H9 (cell line): Measurements from ENCODE around the gene SEC22B. TPM values are rescaled to one million over a fixed set of nuclear protein-coding genes. Genes with fewer than 3 reads are reported as not detected.
"Not testable (repeated sequence)": the region's sequence is repeated elsewhere in the genome, so short reads cannot be mapped to it uniquely, and the experiment has no call there.

Experiments
- DNase-seq: peaks from one replicate; pipeline ENCODE4 v3.0.0-alpha.2; 2017
- H2AFZ ChIP-seq: one replicate; pipeline ENCODE4 v1.6.1; 2013; ENCODE audit warnings: mild to moderate bottlenecking, low read length, control low read depth, moderate library complexity
- H2AK5ac ChIP-seq: 2 replicates; pipeline ENCODE4 v1.6.1; 2013; ENCODE audit warnings: low read length, control low read depth, mixed read lengths; ENCODE audit not compliant: insufficient read length
- H2BK120ac ChIP-seq: one replicate; pipeline ENCODE4 v1.6.1; 2013; ENCODE audit warnings: low read depth, mild to moderate bottlenecking, low read length, control low read depth, inconsistent platforms; ENCODE audit not compliant: poor library complexity, severe bottlenecking
- H2BK12ac ChIP-seq: 2 replicates; pipeline ENCODE4 v1.6.1; 2013; ENCODE audit warnings: low read length, control low read depth, mixed read lengths, low read depth; ENCODE audit not compliant: insufficient read length
- H2BK15ac ChIP-seq: 2 replicates; pipeline ENCODE4 v1.6.1; 2013; ENCODE audit warnings: low read depth, low read length, control low read depth
- H2BK20ac ChIP-seq: one replicate; pipeline ENCODE4 v1.6.1; 2013; ENCODE audit warnings: low read depth, mild to moderate bottlenecking, low read length, control low read depth, inconsistent platforms; ENCODE audit not compliant: poor library complexity, severe bottlenecking
- H2BK5ac ChIP-seq: 2 replicates; pipeline ENCODE4 v1.6.1; 2013; ENCODE audit warnings: low read length, control low read depth, mixed read lengths; ENCODE audit not compliant: insufficient read length
- H3K14ac ChIP-seq: 2 replicates; pipeline ENCODE4 v1.6.1; 2013; ENCODE audit warnings: low read length, control low read depth; ENCODE audit not compliant: insufficient read depth
- H3K18ac ChIP-seq: 2 replicates; pipeline ENCODE4 v1.6.1; 2013; ENCODE audit warnings: low read depth, mild to moderate bottlenecking, mixed read lengths, low read length, control low read depth; ENCODE audit not compliant: insufficient read length
- H3K23ac ChIP-seq: 2 replicates; pipeline ENCODE4 v1.6.1; 2013; ENCODE audit warnings: low read length, control low read depth, mixed read lengths, low read depth; ENCODE audit not compliant: insufficient read length
- H3K23me2 ChIP-seq: 2 replicates; pipeline ENCODE4 v1.6.1; 2013; ENCODE audit warnings: low read depth, mild to moderate bottlenecking, mixed read lengths, low read length, control low read depth; ENCODE audit not compliant: insufficient read length, poor library complexity, severe bottlenecking
- H3K27ac ChIP-seq: 2 replicates; pipeline ENCODE4 v1.5.1; 2013; ENCODE audit warnings: low read length, control low read depth, mixed read lengths, low read depth; ENCODE audit not compliant: insufficient read length
- H3K27me3 ChIP-seq: 2 replicates; pipeline ENCODE4 v1.6.1; 2013; ENCODE audit warnings: low read length, control low read depth, inconsistent platforms; ENCODE audit not compliant: insufficient read depth
- H3K4ac ChIP-seq: 2 replicates; pipeline ENCODE4 v1.6.1; 2013; ENCODE audit warnings: low read depth, mild to moderate bottlenecking, control low read depth, inconsistent platforms, low read length, moderate library complexity
- H3K4me1 ChIP-seq: 2 replicates; pipeline ENCODE4 v1.6.1; 2013; ENCODE audit warnings: low read length, control low read depth, inconsistent platforms; ENCODE audit not compliant: insufficient read depth
- H3K4me2 ChIP-seq: 2 replicates; pipeline ENCODE4 v1.6.1; 2013; ENCODE audit warnings: low read length, control low read depth, mixed read lengths; ENCODE audit not compliant: insufficient read length, insufficient read depth
- H3K56ac ChIP-seq: 2 replicates; pipeline ENCODE4 v1.6.1; 2013; ENCODE audit warnings: low read depth, mild to moderate bottlenecking, mixed read lengths, low read length, control low read depth; ENCODE audit not compliant: insufficient read length
- H3K79me1 ChIP-seq: 2 replicates; pipeline ENCODE4 v1.6.1; 2013; ENCODE audit warnings: low read depth, mild to moderate bottlenecking, moderate library complexity, low read length, control low read depth, inconsistent platforms; ENCODE audit not compliant: insufficient read depth, poor library complexity, severe bottlenecking
- H3K79me2 ChIP-seq: 2 replicates; pipeline ENCODE4 v1.6.1; 2013; ENCODE audit warnings: low read length, control low read depth, inconsistent platforms; ENCODE audit not compliant: insufficient read depth
- H3K9ac ChIP-seq: 2 replicates; pipeline ENCODE4 v1.6.1; 2013; ENCODE audit warnings: low read length, control low read depth, mixed read lengths; ENCODE audit not compliant: insufficient read length; ENCODE audit errors: extremely low read depth
- H3K9me3 ChIP-seq: one replicate; pipeline ENCODE4 v1.6.1; 2013; ENCODE audit warnings: low read depth, low read length, inconsistent platforms; ENCODE audit not compliant: control insufficient read depth
- H3T11ph ChIP-seq: one replicate; pipeline ENCODE4 v1.6.1; 2013; ENCODE audit warnings: mild to moderate bottlenecking, low read length, control low read depth, inconsistent platforms
- H4K20me1 ChIP-seq: one replicate; pipeline ENCODE4 v1.6.1; 2013; ENCODE audit not compliant: control insufficient read depth, insufficient read length, insufficient read depth
- H4K5ac ChIP-seq: 2 replicates; pipeline ENCODE4 v1.6.1; 2013; ENCODE audit warnings: low read depth, mild to moderate bottlenecking, mixed read lengths, low read length, control low read depth; ENCODE audit not compliant: insufficient read length
- H4K8ac ChIP-seq: replicated peaks from 2 replicates; pipeline ENCODE4 v1.6.1; 2013; ENCODE audit warnings: low read length, control low read depth, mixed read lengths, low read depth; ENCODE audit not compliant: insufficient read length
- H4K91ac ChIP-seq: 2 replicates; pipeline ENCODE4 v1.6.1; 2013; ENCODE audit warnings: low read depth, mild to moderate bottlenecking, moderate library complexity, mixed read lengths, low read length, control low read depth; ENCODE audit not compliant: insufficient read length
- H3K27ac Mint-ChIP-seq, 3 experiments: 2 replicates in 2 of 3; 3 replicates in 1 of 3; pipeline ENCODE4 v1.8.0; 2020 to 2021; ENCODE audit warnings: mixed read lengths in 3 of 3, mild to moderate bottlenecking in 1 of 3, moderate library complexity in 1 of 3
- H3K27me3 Mint-ChIP-seq: 2 replicates; pipeline ENCODE4 v1.8.0; 2021; ENCODE audit warnings: low read depth, mild to moderate bottlenecking, moderate library complexity, mixed read lengths
- H3K36me3 Mint-ChIP-seq, 3 experiments: 2 replicates in 2 of 3; 3 replicates in 1 of 3; pipeline ENCODE4 v1.8.0; 2020 to 2021; ENCODE audit warnings: low read depth in 3 of 3, mixed read lengths in 3 of 3; ENCODE audit not compliant: insufficient read depth in 1 of 3
- H3K4me1 Mint-ChIP-seq, 2 experiments: 2 replicates each; pipeline ENCODE4 v1.8.0; 2020; ENCODE audit warnings: mixed read lengths in 2 of 2
- H3K4me3 Mint-ChIP-seq, 2 experiments: 2 replicates in 1 of 2; 3 replicates in 1 of 2; pipeline ENCODE4 v1.8.0; 2020 to 2021; ENCODE audit warnings: mild to moderate bottlenecking in 2 of 2, mixed read lengths in 2 of 2, moderate library complexity in 1 of 2
- H3K9me3 Mint-ChIP-seq, 2 experiments: 2 replicates in 1 of 2; 3 replicates in 1 of 2; pipeline ENCODE4 v1.8.0; 2020; ENCODE audit warnings: mild to moderate bottlenecking in 2 of 2, mixed read lengths in 2 of 2, moderate library complexity in 1 of 2
- WGBS: extraction: QIAGEN DNeasy Blood & Tissue Kit; methylation state at CpG from one replicate; pipeline ENCODE4 v1.1.7; 2013; ENCODE audit warnings: missing lambda C conversion rate, low lambda C conversion rate, mixed read lengths; ENCODE audit not compliant: insufficient read length; ENCODE audit errors: extremely low coverage; 5-methylcytosine and 5-hydroxymethylcytosine counted together
- total RNA-seq: library from RNA; stranded (reverse); gene quantifications from 2 replicates; pipeline ENCODE4 v1.2.1, GENCODE V29; 2021

SEC22B gene
- total RNA-seq, 1 experiment from 2014 or later, result 13.9 TPM

GRCh38 chr1:120142512-120143263 is 33.6 kb downstream of the SEC22B start:
- H2BK20ac ChIP-seq, DNase-seq, H2BK12ac ChIP-seq, H3K27ac ChIP-seq, H3K4me1 Mint-ChIP-seq, H3K27ac Mint-ChIP-seq, H3K4ac ChIP-seq, H3K9me3 ChIP-seq, H3K56ac ChIP-seq, H3K79me2 ChIP-seq, H3K14ac ChIP-seq, H3K9me3 Mint-ChIP-seq, H3K23ac ChIP-seq, H3K4me1 ChIP-seq, H3T11ph ChIP-seq, H2BK5ac ChIP-seq, H2BK15ac ChIP-seq, H3K27me3 ChIP-seq, H4K91ac ChIP-seq, H3K79me1 ChIP-seq, H3K23me2 ChIP-seq, H3K9ac ChIP-seq, H3K4me3 Mint-ChIP-seq, H2AK5ac ChIP-seq, H4K8ac ChIP-seq, H3K27me3 Mint-ChIP-seq, H4K5ac ChIP-seq, H2BK120ac ChIP-seq, H3K36me3 Mint-ChIP-seq, H3K18ac ChIP-seq, H4K20me1 ChIP-seq, H3K4me2 ChIP-seq, H2AFZ ChIP-seq: not testable (repeated sequence)
- no CpG with 5 or more reads among the region's 14 CpGs for WGBS

- H3K27ac Mint-ChIP-seq, H3T11ph ChIP-seq, H2BK120ac ChIP-seq, H3K79me2 ChIP-seq, H3K36me3 Mint-ChIP-seq, H3K56ac ChIP-seq, H3K18ac ChIP-seq, H4K8ac ChIP-seq, H3K4me3 Mint-ChIP-seq, H3K4me2 ChIP-seq, H3K14ac ChIP-seq, H2BK15ac ChIP-seq, H4K91ac ChIP-seq, H4K20me1 ChIP-seq, H3K23me2 ChIP-seq, H4K5ac ChIP-seq, DNase-seq, H2BK20ac ChIP-seq, H2BK12ac ChIP-seq, H3K23ac ChIP-seq, H3K27ac ChIP-seq, H3K4me1 Mint-ChIP-seq, H3K9me3 Mint-ChIP-seq, H3K79me1 ChIP-seq, H3K4me1 ChIP-seq, H3K4ac ChIP-seq, H2AFZ ChIP-seq, H3K9ac ChIP-seq, H3K9me3 ChIP-seq, H2BK5ac ChIP-seq, H3K27me3 ChIP-seq, H2AK5ac ChIP-seq: not testable (repeated sequence)
- peaks cover 12% of the 10 kb centered on the region for H3K27me3 Mint-ChIP-seq
Measured at GRCh38 chr1:120141865-120142264, 34.5 kb downstream of the SEC22B start.
